ENCODE measurements around the gene CAMK2G.
"Not testable (repeated sequence)": the region's sequence is repeated elsewhere in the genome, so short reads cannot be mapped to it uniquely, and the experiment has no call there.

The CAMK2G gene

DNA sequence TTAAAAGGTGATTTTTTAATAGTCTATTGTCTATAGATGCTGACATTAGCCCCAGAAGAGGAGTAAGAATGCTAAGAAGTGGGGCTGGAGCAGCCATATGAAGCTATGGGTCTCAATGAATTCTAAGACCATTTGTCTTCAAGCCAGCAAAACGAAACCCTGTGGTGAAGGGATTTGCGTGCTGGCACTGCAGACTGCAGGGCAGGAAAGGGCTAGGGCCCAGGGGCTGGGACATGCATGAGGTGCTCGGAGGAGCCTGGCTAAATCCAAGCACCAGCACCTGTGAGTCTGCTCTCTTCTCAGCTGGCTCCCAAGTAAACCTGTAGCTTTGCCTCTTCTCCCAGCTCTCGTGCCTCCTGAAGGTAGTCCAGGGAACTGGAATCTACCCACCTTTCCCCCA is 61.7 kb downstream of the CAMK2G start:
- DNase-seq (ENCODE audit: low read depth, low spot score), result no peak

DNA sequence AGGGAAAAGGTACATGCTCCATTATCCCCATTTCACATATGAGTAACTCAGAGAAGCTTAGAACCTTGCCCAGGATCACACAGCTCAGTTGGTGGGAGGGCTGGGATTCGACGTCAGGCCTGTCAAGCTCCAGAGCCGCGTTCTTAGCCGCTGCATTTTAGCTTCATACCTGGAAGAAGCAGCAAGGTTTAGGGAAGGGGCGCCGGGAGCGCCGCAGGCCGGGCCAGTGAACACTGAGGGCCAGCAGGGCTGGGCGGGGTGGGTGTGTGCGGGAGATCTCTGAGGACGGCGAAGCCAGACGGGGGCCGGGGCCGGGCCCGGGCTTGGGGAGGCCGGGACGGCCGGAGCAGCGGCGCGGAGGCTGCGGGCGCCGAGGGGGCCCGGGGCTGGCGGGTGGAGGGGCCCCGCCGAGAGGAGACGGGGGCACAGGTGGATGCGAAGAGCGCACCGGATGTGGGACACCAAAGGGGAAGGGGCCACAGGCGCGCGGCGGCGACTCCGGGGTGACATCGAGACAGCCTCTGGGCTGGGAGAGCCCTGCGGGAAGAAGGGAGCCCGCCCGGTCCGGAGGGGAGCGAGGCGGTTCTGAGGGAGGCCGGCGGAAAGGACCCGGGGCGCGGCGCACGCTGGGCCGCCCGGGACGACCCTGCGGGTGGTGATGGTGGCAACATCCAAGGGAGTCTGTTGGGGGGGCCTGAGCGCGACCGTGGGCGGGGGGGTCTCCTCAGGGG is 63.5 kb downstream of the CAMK2G start:
- peak; percentile 46 for DNase-seq (ENCODE audit: low read depth, low spot score)

DNA sequence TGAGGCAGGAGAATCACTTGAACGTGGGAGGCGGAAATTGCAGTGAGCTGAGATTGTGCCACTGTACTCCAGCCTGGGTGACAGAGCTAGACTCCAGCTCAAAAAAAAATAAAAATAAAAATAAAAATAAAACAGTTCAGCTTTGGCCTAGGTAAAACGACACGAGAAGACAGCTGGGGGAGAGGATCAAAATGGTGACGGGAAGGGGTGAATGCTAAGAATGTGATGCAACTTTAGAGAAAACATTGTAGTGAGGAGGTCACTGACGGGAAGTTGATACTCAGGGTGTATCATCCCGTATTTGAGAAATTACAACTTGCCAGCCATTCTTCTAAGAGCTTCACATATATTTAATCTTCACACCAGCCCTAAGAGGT is 64.0 kb downstream of the CAMK2G start:
- DNase-seq (ENCODE audit: low read depth, low spot score), result no peak

DNA sequence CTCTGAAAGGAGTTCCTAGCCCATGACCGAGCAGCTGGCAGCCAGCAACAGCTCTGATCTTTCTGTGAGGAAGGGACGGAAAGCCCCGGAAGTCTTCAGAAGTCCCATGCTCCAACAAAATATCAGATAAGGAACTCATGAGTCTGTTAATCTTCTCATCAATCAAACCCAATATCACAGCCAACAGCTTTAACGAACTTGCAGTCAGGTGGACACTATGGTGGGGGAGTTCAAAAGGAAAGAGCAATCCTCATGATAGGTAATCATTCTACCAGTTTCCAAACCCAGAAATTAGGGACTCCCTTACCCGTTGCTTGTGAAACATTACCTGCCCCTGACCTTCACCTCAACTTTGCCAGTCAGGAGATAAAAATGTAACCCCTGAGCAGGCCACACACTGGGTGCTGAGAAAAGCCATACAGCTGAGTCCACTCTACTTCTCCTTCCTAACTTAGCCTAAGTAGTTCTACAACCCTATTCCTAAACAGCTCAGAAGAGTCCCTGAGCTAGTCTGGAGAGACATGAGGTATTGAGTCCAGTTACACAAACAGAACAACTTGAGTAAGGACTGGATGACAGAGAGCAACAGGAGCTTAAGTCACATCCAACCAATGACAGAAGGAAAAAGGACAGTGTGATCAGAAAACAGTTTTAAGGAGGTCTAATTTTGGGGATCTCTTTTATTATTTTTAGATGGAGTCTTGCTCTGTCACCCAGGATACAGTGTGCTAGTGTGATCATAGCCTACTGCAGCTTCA is 65.1 kb downstream of the CAMK2G start:
- DNase-seq (ENCODE audit: low read depth, low spot score), result no peak

DNA sequence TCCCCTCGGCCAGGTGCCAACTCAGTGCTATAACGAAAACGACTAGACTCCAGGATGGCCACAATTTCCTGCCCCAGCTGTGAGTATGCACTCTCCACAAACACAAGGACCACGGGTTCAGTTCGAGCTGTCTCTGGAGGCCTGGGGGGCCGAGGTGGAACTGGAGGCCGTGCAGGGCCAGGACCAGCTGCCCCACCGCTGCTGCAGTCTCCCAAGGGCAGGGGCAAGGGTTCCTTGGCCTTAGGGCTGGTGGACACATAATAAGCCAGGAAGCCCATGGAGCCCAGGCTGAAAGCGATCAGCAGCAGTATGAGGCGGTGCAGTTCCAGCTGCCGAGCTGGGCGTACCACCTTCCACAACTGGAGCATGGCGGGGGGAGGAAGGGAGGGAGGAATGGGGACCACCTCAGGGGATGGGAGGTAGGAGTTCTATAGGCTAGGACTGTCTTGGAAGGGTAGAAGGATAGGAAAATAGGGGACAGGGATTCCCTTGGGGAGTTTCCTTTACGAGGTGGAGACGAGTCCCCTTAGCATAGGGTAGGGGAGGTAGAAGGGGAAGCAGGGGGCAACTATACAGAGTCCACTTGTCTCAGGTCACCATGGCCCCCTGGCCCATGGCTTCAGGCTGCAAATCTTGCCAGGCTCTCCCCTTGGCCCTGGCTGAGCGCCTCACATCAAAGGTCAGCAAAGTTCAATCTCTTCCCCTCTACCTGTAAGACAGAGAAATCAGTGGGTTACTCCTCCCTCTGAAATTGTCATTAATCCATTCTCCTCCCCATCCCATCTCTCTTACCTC is 66.1 kb downstream of the CAMK2G start:
- DNase-seq (ENCODE audit: low read depth, low spot score), result no peak

DNA sequence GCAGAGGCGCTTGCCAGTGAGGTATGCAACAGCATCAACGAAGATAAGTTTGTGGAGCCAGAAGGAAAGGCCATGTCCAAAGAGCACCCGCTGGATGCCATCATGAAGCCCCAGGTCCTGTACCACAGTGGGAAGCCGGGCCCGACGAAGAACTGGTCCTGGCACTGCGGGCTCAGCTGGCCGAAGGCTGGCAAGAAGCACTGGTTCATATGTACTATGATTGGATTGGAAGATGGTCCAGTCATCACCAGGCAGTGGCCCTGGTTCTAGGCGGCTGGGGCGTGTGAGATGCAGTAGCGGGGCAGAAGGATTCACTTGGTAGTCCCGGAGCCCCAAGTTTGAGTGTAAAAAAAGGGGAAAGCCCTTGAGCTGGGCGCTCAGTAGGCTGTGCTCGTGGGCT is 66.9 kb downstream of the CAMK2G start:
- no peak for DNase-seq (ENCODE audit: low read depth, low spot score)

DNA sequence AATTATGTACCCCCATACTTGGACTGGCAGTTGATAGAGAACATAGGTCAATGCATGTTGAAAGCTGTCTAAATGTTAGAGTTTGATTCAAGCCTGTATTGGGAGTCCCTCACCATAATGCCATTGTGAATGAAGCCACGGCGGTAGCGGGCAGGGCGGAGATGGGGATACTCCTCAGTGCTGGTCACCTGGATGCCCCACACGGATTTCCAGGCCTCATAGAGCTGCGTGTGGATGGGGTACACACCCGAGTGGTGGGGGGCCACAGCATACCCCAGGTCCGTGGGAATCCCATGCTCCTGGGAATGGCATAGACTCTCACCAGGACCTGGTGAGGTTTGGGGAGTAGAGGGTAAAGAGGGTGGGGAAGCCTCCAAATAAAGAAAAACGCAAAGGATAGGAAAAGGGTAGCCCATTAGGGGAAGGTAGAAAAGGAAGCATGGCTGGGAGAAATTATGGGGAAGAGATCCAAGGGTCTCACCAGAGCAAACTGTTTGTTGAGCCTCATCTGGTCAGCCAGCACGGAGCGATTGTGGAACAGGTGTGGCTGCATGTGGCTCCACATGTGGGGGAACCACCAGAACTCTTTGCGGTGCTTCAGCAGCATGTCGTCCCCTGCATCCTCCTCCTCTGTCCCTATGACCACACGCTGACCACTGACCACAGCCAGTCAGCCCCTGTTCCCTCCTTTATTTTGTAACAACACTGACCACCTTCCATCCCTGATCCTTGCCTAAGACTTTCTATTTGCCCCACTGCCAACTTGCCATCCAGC is 68.0 kb downstream of the CAMK2G start:
- no peak for DNase-seq (ENCODE audit: low read depth, low spot score)

DNA sequence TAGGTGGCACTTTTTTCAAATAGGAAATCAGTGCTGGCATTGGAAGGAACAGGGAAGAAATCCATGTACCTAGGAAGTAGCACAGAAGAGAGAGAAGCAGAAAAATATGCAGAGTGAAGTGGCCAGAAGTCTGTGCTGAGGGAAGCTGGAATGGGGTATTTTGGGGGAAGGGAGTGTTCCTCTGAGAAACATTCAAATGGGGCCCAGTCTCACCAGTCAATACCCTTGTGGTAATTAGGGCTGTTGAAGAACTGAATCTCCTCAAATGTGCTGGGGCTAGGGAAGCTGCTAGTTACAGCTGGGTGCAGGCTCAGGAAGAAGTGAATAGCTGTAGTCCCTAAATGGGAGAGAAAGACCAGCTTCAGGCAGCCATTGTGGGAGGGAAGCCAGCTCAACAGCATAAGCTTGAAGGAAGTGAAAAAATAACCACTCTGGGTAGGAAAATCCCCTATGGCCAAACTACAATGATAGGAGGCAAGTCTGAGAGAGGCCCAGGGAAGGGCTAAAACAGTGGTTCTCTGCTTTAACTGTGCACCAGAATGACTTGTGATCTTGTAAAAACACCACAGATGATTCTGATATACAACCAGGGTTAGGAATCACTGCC is 70.6 kb downstream of the CAMK2G start:
- no peak for DNase-seq (ENCODE audit: low read depth, low spot score)

DNA sequence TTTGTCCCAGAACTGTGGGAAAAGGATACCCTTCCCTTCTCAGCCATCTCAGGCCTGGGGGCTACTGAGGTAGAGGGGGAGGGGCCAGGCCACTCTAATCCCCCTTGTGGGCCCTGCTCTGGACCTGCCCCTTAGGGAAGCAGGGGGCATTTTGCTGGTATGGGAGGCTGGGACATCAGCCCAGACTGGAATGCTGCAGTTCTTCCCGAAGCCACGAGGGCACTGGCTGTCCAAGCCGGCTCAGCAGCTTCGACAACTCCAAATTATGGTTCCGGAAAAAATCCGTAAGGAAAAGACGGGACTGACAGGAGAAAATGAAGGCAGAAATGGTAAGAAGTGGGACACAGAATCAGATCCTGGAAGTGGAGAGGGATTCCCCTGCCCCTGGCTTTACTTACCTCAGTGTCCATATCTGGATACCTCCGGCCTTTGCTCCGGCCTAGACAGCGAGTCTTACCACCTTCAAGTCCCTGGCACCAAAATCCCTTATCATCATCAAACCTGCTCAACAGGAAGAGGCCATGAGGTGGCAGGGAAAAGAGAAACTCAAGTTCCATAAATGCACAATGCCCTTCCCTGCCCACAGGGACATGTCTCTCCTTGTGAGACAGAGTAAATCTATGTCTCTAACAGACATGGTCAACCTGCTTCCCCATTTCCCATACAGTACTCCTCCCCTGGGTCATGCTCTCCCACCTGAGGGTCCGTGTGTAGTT is 71.9 kb downstream of the CAMK2G start:
- DNase-seq (ENCODE audit: low read depth, low spot score), result no peak

DNA sequence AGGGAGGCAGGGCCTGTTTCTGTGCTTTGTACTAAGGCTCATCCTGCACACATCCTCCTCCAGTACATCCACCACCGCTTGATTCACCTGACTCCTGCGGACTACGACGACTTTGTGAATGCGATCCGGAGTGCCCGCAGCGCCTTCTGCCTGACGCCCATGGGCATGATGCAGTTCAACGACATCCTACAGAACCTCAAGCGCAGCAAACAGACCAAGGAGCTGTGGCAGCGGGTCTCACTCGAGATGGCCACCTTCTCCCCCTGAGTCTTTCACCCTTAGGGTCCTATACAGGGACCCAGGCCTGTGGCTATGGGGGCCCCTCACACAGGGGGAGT is 73.1 kb downstream of the CAMK2G start:
- no peak for DNase-seq (ENCODE audit: low read depth, low spot score)

DNA sequence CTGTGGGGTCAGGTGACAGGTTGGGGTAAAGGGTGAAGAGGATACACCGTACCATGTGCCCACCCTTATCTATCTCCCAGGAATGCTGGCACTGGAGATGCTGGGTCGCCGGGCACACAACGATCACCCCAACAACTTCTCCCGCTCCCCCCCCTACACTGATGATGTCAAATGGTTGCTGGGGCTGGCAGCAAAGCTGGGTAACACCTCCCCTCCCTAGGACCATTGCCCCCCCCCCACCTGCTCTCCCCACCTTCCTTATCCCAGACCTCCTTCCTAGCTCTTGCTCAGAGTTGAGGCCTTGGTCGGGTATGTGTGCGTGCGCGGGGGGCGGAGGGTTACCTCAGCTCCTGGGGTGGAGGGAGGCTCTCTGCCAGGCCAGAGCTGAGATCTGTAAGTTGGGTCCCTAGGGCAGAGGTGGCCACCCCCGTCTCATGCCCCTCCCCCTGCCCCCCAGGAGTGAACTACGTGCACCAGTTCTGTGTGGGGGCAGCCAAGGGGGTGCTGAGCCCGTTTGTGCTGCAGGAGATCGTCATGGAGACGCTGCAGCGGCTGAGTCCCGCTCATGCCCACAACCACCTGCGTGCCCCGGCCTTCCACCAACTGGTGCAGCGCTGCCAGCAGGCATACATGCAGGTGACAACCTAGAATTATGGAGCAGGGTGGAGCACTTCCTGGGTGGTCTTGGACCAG is 73.6 kb downstream of the CAMK2G start:
- no peak for DNase-seq (ENCODE audit: low read depth, low spot score)

DNA sequence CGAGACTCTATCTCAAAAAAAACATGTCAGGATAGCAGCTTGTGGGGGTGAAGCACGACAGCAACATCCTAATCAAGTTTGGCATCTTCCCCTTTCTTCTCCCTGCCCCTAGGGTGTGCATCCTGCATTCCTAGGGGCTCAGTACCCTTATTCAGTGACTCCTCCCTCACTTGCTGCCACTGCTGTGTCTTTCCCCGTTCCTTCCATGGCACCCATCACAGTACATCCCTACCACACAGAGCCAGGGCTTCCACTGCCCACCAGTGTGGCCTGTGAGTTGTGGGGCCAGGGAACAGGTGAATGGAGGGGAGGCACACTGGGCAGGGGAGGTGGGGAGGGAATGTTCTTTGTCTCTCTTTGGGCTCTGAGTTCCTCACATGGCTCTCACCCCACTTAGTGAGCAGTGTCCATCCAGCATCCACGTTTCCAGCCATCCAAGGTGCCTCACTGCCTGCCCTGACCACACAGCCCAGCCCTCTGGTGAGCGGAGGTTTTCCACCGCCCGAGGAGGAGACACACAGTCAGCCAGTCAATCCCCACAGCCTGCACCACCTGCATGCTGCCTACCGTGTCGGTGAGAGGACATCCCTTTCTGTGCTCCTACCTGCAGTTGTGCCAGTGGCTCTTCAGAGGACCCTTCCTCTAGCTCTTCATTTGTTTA is 74.3 kb downstream of the CAMK2G start:
- no peak for DNase-seq (ENCODE audit: low read depth, low spot score)

DNA sequence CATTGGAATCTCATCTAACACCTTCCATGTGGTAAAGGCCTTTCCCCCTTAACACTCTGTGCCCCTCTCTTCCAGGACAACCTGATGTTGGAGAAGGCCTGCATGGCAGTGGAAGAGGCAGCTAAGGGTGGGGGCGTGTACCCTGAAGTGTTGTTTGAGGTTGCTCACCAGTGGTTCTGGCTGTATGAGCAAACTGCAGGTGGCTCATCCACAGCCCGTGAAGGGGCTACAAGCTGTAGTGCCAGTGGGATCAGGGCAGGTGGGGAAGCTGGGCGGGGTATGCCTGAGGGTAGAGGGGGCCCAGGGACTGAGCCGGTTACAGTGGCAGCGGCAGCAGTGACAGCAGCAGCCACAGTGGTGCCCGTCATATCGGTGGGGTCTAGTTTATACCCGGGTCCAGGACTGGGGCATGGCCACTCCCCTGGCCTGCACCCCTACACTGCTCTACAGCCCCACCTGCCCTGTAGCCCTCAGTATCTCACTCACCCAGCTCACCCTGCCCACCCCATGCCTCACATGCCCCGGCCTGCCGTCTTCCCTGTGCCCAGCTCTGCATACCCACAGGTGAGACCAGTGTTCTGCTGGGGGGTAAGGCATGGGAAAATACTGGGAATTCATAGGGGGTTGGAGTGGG is 75.3 kb downstream of the CAMK2G start:
- no peak for DNase-seq (ENCODE audit: low read depth, low spot score)

DNA sequence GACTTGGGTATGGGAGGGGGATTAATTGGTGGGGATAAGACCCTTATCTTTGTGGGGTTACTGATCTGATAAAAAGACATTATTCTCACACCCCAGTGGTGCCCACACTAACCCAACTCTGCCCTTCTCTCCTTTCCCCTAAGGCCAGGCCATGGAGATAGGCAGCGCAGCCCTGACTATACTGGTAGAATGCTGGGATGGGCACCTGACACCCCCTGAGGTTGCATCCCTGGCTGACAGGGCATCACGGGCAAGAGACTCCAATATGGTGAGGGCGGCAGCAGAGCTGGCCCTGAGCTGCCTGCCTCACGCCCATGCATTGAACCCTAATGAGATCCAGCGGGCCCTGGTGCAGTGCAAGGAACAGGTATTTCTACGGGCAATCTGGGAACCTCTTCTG is 76.3 kb downstream of the CAMK2G start:
- DNase-seq (ENCODE audit: low read depth, low spot score), result no peak

DNA sequence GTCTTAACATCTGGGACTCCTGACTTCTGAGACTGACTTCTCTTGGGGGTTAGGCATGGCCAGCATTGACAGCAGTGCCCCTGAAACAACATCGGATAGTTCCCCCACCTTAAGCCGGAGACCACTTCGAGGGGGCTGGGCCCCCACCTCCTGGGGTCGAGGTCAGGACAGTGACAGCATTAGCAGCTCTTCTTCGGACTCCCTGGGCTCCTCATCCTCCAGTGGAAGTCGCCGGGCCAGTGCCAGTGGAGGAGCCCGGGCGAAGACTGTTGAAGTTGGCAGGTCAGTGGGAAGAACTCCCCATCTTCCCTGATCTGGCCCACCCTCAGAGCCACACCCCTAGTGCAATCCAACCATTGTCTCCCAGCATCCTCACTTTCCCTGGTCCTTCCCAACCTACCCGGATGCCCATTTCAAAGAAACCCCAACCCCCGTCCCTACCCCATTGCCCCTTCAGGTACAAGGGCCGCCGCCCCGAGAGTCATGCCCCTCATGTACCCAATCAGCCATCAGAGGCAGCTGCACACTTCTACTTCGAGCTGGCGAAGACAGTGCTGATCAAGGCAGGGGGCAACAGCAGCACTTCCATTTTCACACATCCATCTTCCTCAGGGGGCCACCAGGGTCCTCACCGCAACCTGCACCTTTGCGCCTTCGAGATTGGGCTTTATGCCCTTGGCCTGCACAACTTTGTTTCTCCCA is 76.9 kb downstream of the CAMK2G start:
- DNase-seq (ENCODE audit: low read depth, low spot score), result no peak

DNA sequence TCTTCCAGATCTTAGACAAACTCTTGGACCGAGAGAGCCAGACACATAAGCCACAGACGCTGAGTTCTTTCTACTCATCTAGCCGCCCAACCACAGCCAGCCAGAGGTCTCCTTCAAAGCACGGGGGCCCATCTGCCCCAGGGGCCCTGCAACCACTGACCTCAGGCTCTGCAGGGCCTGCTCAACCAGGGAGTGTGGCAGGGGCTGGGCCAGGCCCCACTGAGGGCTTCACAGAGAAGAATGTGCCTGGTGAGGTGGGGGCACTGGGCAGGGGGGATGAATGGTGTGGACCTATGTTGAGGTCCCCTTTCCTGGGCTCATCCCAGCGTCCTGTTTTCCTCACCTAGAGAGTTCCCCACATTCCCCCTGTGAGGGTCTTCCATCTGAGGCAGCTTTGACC is 77.6 kb downstream of the CAMK2G start:
- DNase-seq (ENCODE audit: low read depth, low spot score), result no peak

DNA sequence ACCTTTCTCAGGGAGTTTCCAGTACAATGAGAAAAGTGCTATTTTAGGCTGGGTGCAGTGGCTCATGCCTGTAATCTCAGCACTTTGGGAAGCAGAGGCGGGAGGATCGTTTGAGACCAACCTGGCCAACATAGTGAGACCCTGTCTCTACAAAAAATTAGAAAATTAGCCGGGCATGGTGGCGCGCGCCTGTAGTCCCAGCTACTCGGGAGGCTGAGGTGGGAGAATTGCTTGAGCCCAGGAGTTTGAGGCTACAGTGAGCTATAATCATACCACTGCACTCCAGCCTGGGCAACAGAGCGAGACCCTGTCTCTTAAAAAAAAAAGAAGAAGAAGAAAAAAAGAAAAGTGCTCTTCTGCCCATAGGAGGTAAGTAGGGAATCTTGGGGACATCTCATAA is 78.3 kb downstream of the CAMK2G start:
- DNase-seq (ENCODE audit: low read depth, low spot score), result not testable (repeated sequence)

DNA sequence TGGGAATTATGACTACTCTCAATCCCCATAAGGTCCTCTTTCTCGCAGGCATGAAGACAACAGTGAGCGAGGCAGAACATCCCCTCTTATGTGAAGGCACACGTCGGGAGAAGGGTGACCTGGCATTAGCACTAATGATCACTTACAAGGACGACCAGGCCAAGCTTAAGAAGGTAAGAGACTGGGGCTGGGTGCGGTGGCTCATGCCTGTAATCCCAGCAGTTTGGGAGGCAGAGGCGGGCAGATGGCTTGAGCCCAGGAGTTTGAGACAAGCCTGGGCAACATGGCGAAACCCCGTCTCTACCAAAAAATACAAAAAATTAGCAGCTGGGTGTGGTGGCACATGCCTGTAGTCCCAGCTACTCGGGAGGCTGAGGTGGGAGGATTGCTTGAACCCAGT is 78.9 kb downstream of the CAMK2G start:
- DNase-seq (ENCODE audit: low read depth, low spot score), result not testable (repeated sequence)

DNA sequence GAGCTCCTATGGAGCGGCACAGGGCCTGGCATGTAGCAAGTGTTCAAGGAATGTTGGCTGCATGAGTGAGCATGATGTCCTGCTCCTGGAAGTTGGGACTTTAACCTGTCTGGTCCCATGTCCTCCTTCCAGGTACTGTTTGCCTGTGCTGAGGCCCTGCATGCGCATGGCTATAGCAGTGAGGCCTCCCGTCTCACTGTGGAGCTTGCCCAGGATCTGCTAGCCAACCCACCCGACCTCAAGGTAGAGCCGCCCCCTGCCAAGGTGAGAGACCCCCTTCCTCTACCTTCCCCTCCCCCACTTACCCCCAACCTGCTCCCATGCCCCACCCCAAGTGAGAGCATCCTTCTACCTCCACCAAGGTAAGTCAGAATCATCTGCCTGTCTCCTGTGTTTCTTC is 80.9 kb downstream of the CAMK2G start:
- no peak for DNase-seq (ENCODE audit: low read depth, low spot score)

Data from astrocyte of the hippocampus (primary cell).